Pancreas (tissue), 10 donors: ENCODE data around the gene CHD1L. TPM values are rescaled to one million over a fixed set of nuclear protein-coding genes. Genes with fewer than 3 reads are reported as not detected.

Source experiments
- ATAC-seq, 4 donors: fragments of 200-7000 bp; cut with Tn5 transposase; one replicate each; pipeline versions ENCODE4 v1.8.0 to v1.9.1; 2020; ENCODE audit warnings: mild to moderate bottlenecking in 4 of 4, moderate library complexity in 4 of 4
- DNase-seq, 6 donors: peaks; one replicate each; pipeline ENCODE4 v3.0.0-alpha.2; 2020
- FAIRE-seq: peaks from 2 replicates; lab custom pipeline; 2012; peaks lifted over from hg19 to GRCh38; lab: Jason Lieb, UNC
- H3K27ac ChIP-seq, 4 donors: fragments of 200-600 bp; sonication (generic); 1 replicate in 3 of 4; 2 replicates in 1 of 4; pipeline versions ENCODE4 v1.5.0 to v1.8.0; 2020
- H3K27me3 ChIP-seq, 4 donors: fragments of 200-600 bp; one replicate each; pipeline ENCODE4 v1.8.0; 2021
- H3K36me3 ChIP-seq, 3 donors: fragments of 200-600 bp; sonication (generic) in 1 of 3; one replicate each; pipeline versions ENCODE4 v1.5.0 to v1.8.0; 2020 to 2021
- H3K4me1 ChIP-seq, 3 donors: fragments of 200-600 bp; one replicate each; pipeline ENCODE4 v1.8.0; 2021
- H3K4me3 ChIP-seq, 4 donors: fragments of 200-600 bp; sonication (generic) in 2 of 4; one replicate each; pipeline versions ENCODE4 v1.5.0 to v1.8.0; 2020 to 2021
- H3K9me3 ChIP-seq, 4 donors: fragments of 200-600 bp; one replicate each; pipeline ENCODE4 v1.8.0; 2021
- CTCF ChIP-seq, 4 donors: fragments of 200-600 bp; sonication (generic) in 3 of 4; IDR thresholded peaks; one replicate each; pipeline versions ENCODE4 v1.5.0 to v1.8.0; 2021; ENCODE audit warnings: antibody characterized with exemption in 4 of 4
- WGBS, 2 donors: extraction: QIAGEN DNeasy Blood & Tissue Kit; methylation state at CpG; one replicate each; pipeline ENCODE4 v1.1.7; 2013; 5-methylcytosine and 5-hydroxymethylcytosine counted together
- intact Hi-C, 3 donors: fragments of 100-400 bp; cut with DNase I; formaldehyde crosslinking; loops; one replicate each; pipeline versions ENCODE4 v1.11.1 to v1.14.2; 2022
- polyA plus RNA-seq, 2 donors: library from polyadenylated mRNA; stranded (reverse); fragments of 200-250 nt; gene quantifications; one replicate each; pipeline ENCODE4 v1.2.3, GENCODE V29; 2013
- total RNA-seq, 6 donors: library from RNA; stranded (reverse); fragmentation: NEBNext Ultra II Directional in 4 of 6; extraction: Animal tissue kit (Norgen Biotek cat#: 25700) in 4 of 6; gene quantifications; one replicate each; pipeline versions ENCODE4 v1.2.1 to v1.2.4, GENCODE V29; 2021 to 2023
- donor health status: healthy with polysubstance abuse.
- donor health status: DM: no; HTN: no; CAD: no; lungs with moderate emphysema.
- donor health status: DM: no; HTN: no; CAD: no.
- donor health status: control.
- donor health status: control.
- donor health status: Bipolar disorder and iron deficiency.
- donor health status: DM: yes; HTN: yes; CAD: no.
- donor health status: DM: no; HTN: no; CAD: no.
- donor health status: DM: no; HTN: no; CAD: no.
- donor health status: DM: yes; HTN: yes; CAD: no.

CHD1L gene
- total and polyA plus RNA-seq, 8 donors, result 6.6 to 17.0 (median 11.8) TPM

- 32 to 40% methylated on average over 2 of the region's 2 CpGs for WGBS, 2 donors
- peaks cover 32 to 55% (median 45%) of the 10 kb centered on the region in 3 donors for H3K4me1 ChIP-seq
- FAIRE-seq (no peak), ATAC-seq (peak in 2 of 4 donors; percentile 60 to 64), DNase-seq (no peak)
- no peaks in the 10 kb centered on the region for H3K27me3 ChIP-seq
- peak overlapping the region in 2 of 4 donors; percentile 20 for H3K27ac ChIP-seq
- H3K4me3 ChIP-seq, result no peak overlapping the region
- intact Hi-C loops, result no loop called here
- H3K9me3 ChIP-seq, result no peaks in the 10 kb centered on the region
- no peaks in the 10 kb centered on the region for H3K36me3 ChIP-seq
- TF ChIP-seq CTCF (IDR thresholded peaks at IDR 0.05), result no peak
Observed at GRCh38 chr1:147210987-147211386, 31.5 kb upstream of the CHD1L start.

- peaks cover 35 to 61% (median 50%) of the 10 kb centered on the region in 3 donors for H3K4me1 ChIP-seq
- H3K27ac ChIP-seq, result no peak overlapping the region
- ATAC-seq (no peak), DNase-seq (no peak), FAIRE-seq (no peak)
- 39 to 54% methylated on average over 2 of the region's 2 CpGs for WGBS, 2 donors
- no peaks in the 10 kb centered on the region for H3K36me3 ChIP-seq
- no peak overlapping the region for H3K4me3 ChIP-seq
- intact Hi-C loops, result no loop called here
- H3K9me3 ChIP-seq, result no peaks in the 10 kb centered on the region
- no peaks in the 10 kb centered on the region for H3K27me3 ChIP-seq
- no peak for TF ChIP-seq CTCF (IDR thresholded peaks at IDR 0.05)
Observed at GRCh38 chr1:147211577-147211976, 30.9 kb upstream of the CHD1L start.

- DNase-seq, result no peak
- Histone ChIP-seq H3K4me1 (peaks cover 40 to 58% (median 50%) of the 10 kb centered on the region in 3 donors), H3K36me3 (no peaks in the 10 kb centered on the region), H3K4me3 (no peak overlapping the region), H3K27ac (no peak overlapping the region), H3K9me3 (no peaks in the 10 kb centered on the region), H3K27me3 (no peaks in the 10 kb centered on the region)
- TF ChIP-seq CTCF (IDR thresholded peaks at IDR 0.05), result no peak
- intact Hi-C loops, result no loop called here
- no peak for ATAC-seq
- FAIRE-seq, result no peak
Observed at GRCh38 chr1:147213271-147213670, 29.2 kb upstream of the CHD1L start.

- ATAC-seq (no peak), FAIRE-seq (no peak), DNase-seq (no peak)
- intact Hi-C loops, result no loop called here
- Histone ChIP-seq H3K9me3 (no peaks in the 10 kb centered on the region), H3K27me3 (no peaks in the 10 kb centered on the region), H3K4me1 (peaks cover 33 to 51% (median 44%) of the 10 kb centered on the region in 3 donors), H3K36me3 (peaks cover 0 to 4% (median 0%) of the 10 kb centered on the region in 3 donors), H3K27ac (peak overlapping the region in 2 of 4 donors; percentile 54 to 62), H3K4me3 (no peak overlapping the region)
- TF ChIP-seq CTCF (IDR thresholded peaks at IDR 0.05), result no peak
- 80 to 83% methylated on average over 7 of the region's 7 CpGs for WGBS, 2 donors
Observed at GRCh38 chr1:147214325-147214724, 28.2 kb upstream of the CHD1L start.

- TF ChIP-seq CTCF (IDR thresholded peaks at IDR 0.05), result no peak
- FAIRE-seq, result no peak
- no peak for DNase-seq
- intact Hi-C loops, result no loop called here
- no peaks in the 10 kb centered on the region for H3K9me3 ChIP-seq
- H3K36me3 ChIP-seq, result peaks cover 0 to 4% (median 0%) of the 10 kb centered on the region in 3 donors
- peaks cover 28 to 47% (median 42%) of the 10 kb centered on the region in 3 donors for H3K4me1 ChIP-seq
- H3K27ac ChIP-seq, result peak overlapping the region in 2 of 4 donors; percentile 54 to 62
- H3K27me3 ChIP-seq, result no peaks in the 10 kb centered on the region
- H3K4me3 ChIP-seq, result no peak overlapping the region
- ATAC-seq, result no peak
Observed at GRCh38 chr1:147214842-147215539, 27.5 kb upstream of the CHD1L start.
